HEK293 (cell line): ENCODE measurements around the gene RAX2.
A peak's percentile ranks its signal among the peaks of the same experiment; 100 is the strongest.

ENCODE experiments used
- CTCF ChIA-PET: fragments of 350-600 bp; formaldehyde crosslinking; extraction: SDS; loops from one replicate; lab custom pipeline; 2021; ENCODE audit warnings: antibody characterized with exemption; lab: Yijun Ruan, JAX
- POLR2A ChIA-PET: fragments of 300-600 bp; formaldehyde crosslinking; extraction: SDS; loops from one replicate; lab custom pipeline; 2020; ENCODE audit warnings: antibody characterized with exemption, inconsistent platforms; lab: Yijun Ruan, JAX
- H3K27ac ChIP-seq: fragments of 200-500 bp; sonication (Bioruptor generic); 2 replicates; pipeline ENCODE4 v1.5.1; 2014; ENCODE audit warnings: low read depth, low read length, control low read depth, inconsistent platforms; ENCODE audit errors: extremely low read depth
- H3K36me3 ChIP-seq, 2 experiments: fragments of 200-500 bp in 1 of 2; sonication (Bioruptor generic) in 1 of 2; 1 replicate in 1 of 2; 2 replicates in 1 of 2; pipeline ENCODE4 v1.5.1; 2014 to 2017; ENCODE audit warnings: inconsistent platforms in 2 of 2, low read length in 2 of 2; ENCODE audit not compliant: control insufficient read depth in 2 of 2, insufficient read depth in 1 of 2
- H3K4me1 ChIP-seq: fragments of 200-500 bp; sonication (Bioruptor generic); 2 replicates; pipeline ENCODE4 v1.5.1; 2014; ENCODE audit warnings: mild to moderate bottlenecking, low read length, inconsistent platforms; ENCODE audit not compliant: control insufficient read depth, insufficient read depth
- H3K4me3 ChIP-seq: 2 replicates; pipeline ENCODE4 v1.5.1; 2011; ENCODE audit warnings: low read depth, mild to moderate bottlenecking, control low read depth, low read length, moderate library complexity
- H3K9me3 ChIP-seq: fragments of 200-500 bp; sonication (Bioruptor generic); 2 replicates; pipeline ENCODE4 v1.5.1; 2014; ENCODE audit warnings: low read depth, low read length, inconsistent platforms; ENCODE audit not compliant: control insufficient read depth, insufficient read depth
- PRDM10 ChIP-seq: fragments of 450-650 bp; formaldehyde crosslinking; IDR thresholded peaks from 2 replicates; pipeline ENCODE4 v1.5.1; 2016; ENCODE audit warnings: missing biosample characterization, missing genetic modification characterization
- PRDM4 ChIP-seq: fragments of 450-650 bp; formaldehyde crosslinking; IDR thresholded peaks from 2 replicates; pipeline ENCODE4 v1.5.1; 2017; ENCODE audit warnings: missing biosample characterization, missing genetic modification characterization
- WT1 ChIP-seq: fragments of 450-650 bp; formaldehyde crosslinking; IDR thresholded peaks from 2 replicates; pipeline ENCODE4 v1.5.1; 2016; ENCODE audit warnings: missing biosample characterization, missing genetic modification characterization
- YY2 ChIP-seq: fragments of 450-650 bp; formaldehyde crosslinking; IDR thresholded peaks from 2 replicates; pipeline ENCODE4 v1.5.1; 2016; ENCODE audit warnings: missing biosample characterization, missing genetic modification characterization
- ZBTB7A ChIP-seq: fragments of 450-650 bp; formaldehyde crosslinking; IDR thresholded peaks from 2 replicates; pipeline ENCODE4 v1.5.1; 2016; ENCODE audit warnings: low read depth, missing biosample characterization, missing genetic modification characterization
- ZNF10 ChIP-seq: fragments of 450-650 bp; formaldehyde crosslinking; IDR thresholded peaks from 2 replicates; pipeline ENCODE4 v1.5.1; 2017; ENCODE audit warnings: missing biosample characterization, missing genetic modification characterization
- ZNF146 ChIP-seq: fragments of 450-650 bp; formaldehyde crosslinking; IDR thresholded peaks from 2 replicates; pipeline ENCODE4 v1.5.1; 2016; ENCODE audit warnings: missing biosample characterization, missing genetic modification characterization
- ZNF280D ChIP-seq: fragments of 450-650 bp; formaldehyde crosslinking; IDR thresholded peaks from 2 replicates; pipeline ENCODE4 v1.5.1; 2016; ENCODE audit warnings: missing biosample characterization, missing genetic modification characterization
- ZNF341 ChIP-seq: fragments of 450-650 bp; formaldehyde crosslinking; IDR thresholded peaks from 2 replicates; pipeline ENCODE4; 2016; ENCODE audit warnings: low read depth, missing biosample characterization, missing genetic modification characterization
- ZNF354C ChIP-seq: fragments of 450-650 bp; formaldehyde crosslinking; IDR thresholded peaks from 2 replicates; pipeline ENCODE4 v1.5.1; 2016; ENCODE audit warnings: missing biosample characterization, missing genetic modification characterization, low read depth, borderline replicate concordance
- ZNF433 ChIP-seq: fragments of 450-650 bp; formaldehyde crosslinking; IDR thresholded peaks from 2 replicates; pipeline ENCODE4 v1.5.1; 2016; ENCODE audit warnings: missing biosample characterization, missing genetic modification characterization, low read depth
- ZNF473 ChIP-seq: fragments of 450-650 bp; formaldehyde crosslinking; IDR thresholded peaks from 2 replicates; pipeline ENCODE4 v1.5.1; 2017; ENCODE audit warnings: missing biosample characterization, missing genetic modification characterization
- ZNF548 ChIP-seq: fragments of 450-650 bp; formaldehyde crosslinking; IDR thresholded peaks from 2 replicates; pipeline ENCODE4 v1.5.1; 2016; ENCODE audit warnings: missing biosample characterization, missing genetic modification characterization
- ZNF549 ChIP-seq: fragments of 450-650 bp; IDR thresholded peaks from 2 replicates; pipeline ENCODE4 v1.5.1; 2018; ENCODE audit warnings: missing biosample characterization, missing genetic modification characterization, mild to moderate bottlenecking, inconsistent platforms, moderate library complexity
- ZNF596 ChIP-seq: fragments of 450-650 bp; IDR thresholded peaks from 2 replicates; pipeline ENCODE4 v1.5.0; 2018; ENCODE audit warnings: missing biosample characterization, mild to moderate bottlenecking, missing genetic modification characterization, moderate library complexity
- ZNF768 ChIP-seq: fragments of 450-650 bp; formaldehyde crosslinking; IDR thresholded peaks from 2 replicates; pipeline ENCODE4 v1.5.1; 2018; ENCODE audit warnings: missing biosample characterization, mild to moderate bottlenecking, missing genetic modification characterization
- TF ChIP-seq, protein P1 (sequence below): fragments of 450-650 bp; formaldehyde crosslinking; IDR thresholded peaks from 2 replicates; pipeline ENCODE4 v1.5.1; 2016; ENCODE audit warnings: missing biosample characterization, missing genetic modification characterization

Gene RAX2

GRCh38 chr19:3733549-3734309 is 38.3 kb downstream of the RAX2 start:
- ChIA-PET POLR2A (interaction anchor here (0.6 to 0.9 kb wide), 2 partner anchors 29 to 783 kb away, joined by 3 to 5 read pairs; partner anchors contain the start of gene MRPL54), CTCF (no interaction called here)
- H3K4me1 ChIP-seq = no peaks in the 10 kb centered on the region

GRCh38 chr19:3732108-3732507 is 39.9 kb downstream of the RAX2 start:
- Histone ChIP-seq H3K4me1 (no peaks in the 10 kb centered on the region), H3K36me3 (no peaks in the 10 kb centered on the region), H3K27ac (no peak overlapping the region), H3K4me3 (no peak overlapping the region), H3K9me3 (no peaks in the 10 kb centered on the region)
- TF ChIP-seq ZNF549 (no peak), PRDM4 (tag by site-specific recombination) (peak; percentile 99), ZNF146 (peak; percentile 79), ZNF280D (tag by site-specific recombination) (peak; percentile 82), ZNF596 (tag by site-specific recombination) (no peak), ZNF473 (tag by site-specific recombination) (no peak), ZNF354C (tag by site-specific recombination) (no peak), PRDM10 (tag by site-specific recombination) (no peak), WT1 (tag by site-specific recombination) (no peak), YY2 (tag by site-specific recombination) (no peak), ZNF433 (tag by site-specific recombination) (no peak), ZNF341 (tag by site-specific recombination) (no peak)
- TF ChIP-seq, protein P1, sequence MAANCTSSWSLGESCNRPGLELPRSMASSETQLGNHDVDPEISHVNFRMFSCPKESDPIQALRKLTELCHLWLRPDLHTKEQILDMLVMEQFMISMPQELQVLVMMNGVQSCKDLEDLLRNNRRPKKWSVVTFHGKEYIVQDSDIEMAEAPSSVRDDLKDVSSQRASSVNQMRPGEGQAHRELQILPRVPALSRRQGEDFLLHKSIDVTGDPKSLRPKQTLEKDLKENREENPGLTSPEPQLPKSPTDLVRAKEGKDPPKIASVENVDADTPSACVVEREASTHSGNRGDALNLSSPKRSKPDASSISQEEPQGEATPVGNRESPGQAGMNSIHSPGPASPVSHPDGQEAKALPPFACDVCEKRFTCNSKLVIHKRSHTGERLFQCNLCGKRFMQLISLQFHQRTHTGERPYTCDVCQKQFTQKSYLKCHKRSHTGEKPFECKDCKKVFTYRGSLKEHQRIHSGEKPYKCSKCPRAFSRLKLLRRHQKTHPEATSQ = no peak
- ChIA-PET POLR2A (interaction anchor here (0.7 kb wide), 2 partner anchors 9 to 44 kb away, joined by 4 read pairs; no protein-coding TSS in a partner anchor), CTCF (interaction anchor here (0.6 kb wide), 1 partner anchor 248 kb away, joined by 3 read pairs; no protein-coding TSS in a partner anchor)

More at GRCh38 chr19:3733549-3734309, 38.3 kb downstream of the RAX2 start:
- Histone ChIP-seq H3K9me3 (no peaks in the 10 kb centered on the region), H3K36me3 (no peaks in the 10 kb centered on the region), H3K4me3 (no peak overlapping the region), H3K27ac (no peak overlapping the region)
- TF ChIP-seq ZNF548 (no peak), ZBTB7A (tag by site-specific recombination) (no peak), PRDM4 (tag by site-specific recombination) (peak; percentile 98), ZNF10 (tag by site-specific recombination) (peak; percentile 70; the same call in 1 of the 2 replicates), ZNF768 (tag by site-specific recombination) (0 out of 2 replicates have a peak, but pooled peaks have one; percentile 26)
